ENCODE measurements around the gene SLC49A3.
"Not testable (repeated sequence)": the region's sequence is repeated elsewhere in the genome, so short reads cannot be mapped to it uniquely, and the experiment has no call there.

SLC49A3 gene

GRCh38 chr4:699816-700580, 11.0 kb upstream of the SLC49A3 start:
- H3K36me3 ChIP-seq = no peaks in the 10 kb centered on the region
- no peaks in the 10 kb centered on the region for H3K4me1 ChIP-seq
- H3K9me3 ChIP-seq = no peaks in the 10 kb centered on the region
- TF ChIP-seq CTCF (IDR thresholded peaks at IDR 0.05; ENCODE audit: low read depth, low read length) = no peak
- no peak for DNase-seq
- no peak overlapping the region for H3K4me3 ChIP-seq (ENCODE audit: low read depth, low read length)
- H3K27me3 ChIP-seq = no peaks in the 10 kb centered on the region

GRCh38 chr4:694341-694940, 5.5 kb upstream of the SLC49A3 start:
- H3K4me1 ChIP-seq; DNase-seq; H3K27me3 ChIP-seq; H3K4me3 ChIP-seq (ENCODE audit: low read depth, low read length); H3K36me3 ChIP-seq; H3K9me3 ChIP-seq: not testable (repeated sequence)

GRCh38 chr4:692771-693554, 4.0 kb upstream of the SLC49A3 start:
- no peak for DNase-seq
- H3K4me3 ChIP-seq (ENCODE audit: low read depth, low read length) = no peak overlapping the region
- H3K9me3 ChIP-seq = no peaks in the 10 kb centered on the region
- no peaks in the 10 kb centered on the region for H3K4me1 ChIP-seq
- no peak for TF ChIP-seq CTCF (IDR thresholded peaks at IDR 0.05; ENCODE audit: low read depth, low read length)
- no peaks in the 10 kb centered on the region for H3K27me3 ChIP-seq
- H3K36me3 ChIP-seq = no peaks in the 10 kb centered on the region

- H3K9me3 ChIP-seq = no peaks in the 10 kb centered on the region
- H3K4me3 ChIP-seq (ENCODE audit: low read depth, low read length) = no peak overlapping the region
- no peak for TF ChIP-seq CTCF (IDR thresholded peaks at IDR 0.05; ENCODE audit: low read depth, low read length)
- DNase-seq = no peak
- H3K4me1 ChIP-seq = no peaks in the 10 kb centered on the region; the same call in 1 of the 2 replicates
- H3K36me3 ChIP-seq = no peaks in the 10 kb centered on the region
- no peaks in the 10 kb centered on the region for H3K27me3 ChIP-seq
Observed at GRCh38 chr4:689723-690122, 772 bp upstream of the SLC49A3 start.

- Histone ChIP-seq H3K4me3 (ENCODE audit: low read depth, low read length) (no peak overlapping the region), H3K4me1 (peaks cover 4% of the 10 kb centered on the region), H3K27me3 (no peaks in the 10 kb centered on the region), H3K36me3 (no peaks in the 10 kb centered on the region), H3K9me3 (no peaks in the 10 kb centered on the region)
- DNase-seq = no peak
- TF ChIP-seq CTCF (IDR thresholded peaks at IDR 0.05; ENCODE audit: low read depth, low read length) = no peak
Observed at GRCh38 chr4:687971-688853, 739 bp downstream of the SLC49A3 start.

All from BE2C (cell line).